MM.1S (cell line): ENCODE results near the gene ELMO3.
A peak's percentile ranks its signal among the peaks of the same experiment; 100 is the strongest.

Experiments
- DNase-seq: peaks from one replicate; pipeline ENCODE4 v3.0.0-alpha.2; 2015
- H2AFZ ChIP-seq: fragments of 300-600 bp; sonication (generic); 2 replicates; pipeline ENCODE4 v1.6.0; 2016; ENCODE audit warnings: antibody characterized with exemption, low read length
- H3F3A ChIP-seq: fragments of 300-600 bp; sonication (generic); 2 replicates; pipeline ENCODE4 v1.6.1; 2016; ENCODE audit warnings: mild to moderate bottlenecking, antibody characterized with exemption, low read length, moderate library complexity, mixed read lengths; ENCODE audit not compliant: insufficient read depth
- H3K27ac ChIP-seq: fragments of 300-600 bp; sonication (generic); 2 replicates; pipeline ENCODE4 v1.5.1; 2016; ENCODE audit warnings: mild to moderate bottlenecking, low read length
- H3K27me3 ChIP-seq: fragments of 300-600 bp; sonication (generic); replicated peaks from 2 replicates; pipeline ENCODE4 v1.6.0; 2016; ENCODE audit warnings: low read length; ENCODE audit not compliant: insufficient read depth
- H3K36me3 ChIP-seq: fragments of 300-600 bp; sonication (generic); replicated peaks from 2 replicates; pipeline ENCODE4 v1.6.1; 2016; ENCODE audit warnings: mild to moderate bottlenecking, low read length, mixed read lengths; ENCODE audit not compliant: insufficient read depth
- H3K4me1 ChIP-seq: fragments of 300-600 bp; sonication (generic); 2 replicates; pipeline ENCODE4 v1.6.1; 2016; ENCODE audit warnings: low read length, mixed read lengths
- H3K4me2 ChIP-seq: fragments of 300-600 bp; sonication (generic); 2 replicates; pipeline ENCODE4 v1.6.0; 2016; ENCODE audit warnings: low read depth, low read length
- H3K4me3 ChIP-seq: fragments of 300-600 bp; sonication (generic); 2 replicates; pipeline ENCODE4 v1.5.1; 2016; ENCODE audit warnings: low read length, mixed read lengths
- H3K79me2 ChIP-seq: fragments of 300-600 bp; sonication (generic); 2 replicates; pipeline ENCODE4 v1.6.1; 2016; ENCODE audit warnings: mixed run types, low read length, mixed read lengths
- H3K9ac ChIP-seq: fragments of 300-600 bp; sonication (generic); 2 replicates; pipeline ENCODE4 v1.6.1; 2016; ENCODE audit warnings: low read length, mixed read lengths
- H3K9me2 ChIP-seq: fragments of 300-600 bp; sonication (generic); replicated peaks from 2 replicates; pipeline ENCODE4 v1.6.1; 2016; ENCODE audit warnings: mild to moderate bottlenecking, low read length, mixed read lengths; ENCODE audit not compliant: insufficient read depth
- H3K9me3 ChIP-seq: fragments of 300-600 bp; sonication (generic); replicated peaks from 2 replicates; pipeline ENCODE4 v1.6.1; 2016; ENCODE audit warnings: mild to moderate bottlenecking, low read length, mixed read lengths; ENCODE audit not compliant: insufficient read depth
- H4K20me1 ChIP-seq: fragments of 300-600 bp; sonication (generic); 2 replicates; pipeline ENCODE4 v1.6.1; 2016; ENCODE audit warnings: mild to moderate bottlenecking, low read length, moderate library complexity, mixed read lengths; ENCODE audit not compliant: insufficient read depth
- EZH2 ChIP-seq: fragments of 300-600 bp; sonication (generic); optimal IDR thresholded peaks from 2 replicates; pipeline ENCODE3; 2017; ENCODE audit warnings: low read depth, mild to moderate bottlenecking, antibody characterized with exemption, low read length, mixed read lengths
- EZH2phosphoT487 ChIP-seq: fragments of 300-600 bp; sonication (generic); IDR thresholded peaks from 2 replicates; pipeline ENCODE4 v1.6.1; 2018; ENCODE audit warnings: antibody characterized with exemption, low read length
- TF ChIP-seq, protein P1 (sequence below): fragments of 300-600 bp; sonication (generic); IDR thresholded peaks from 2 replicates; pipeline ENCODE4 v1.5.1; 2016; ENCODE audit warnings: antibody characterized with exemption, low read length, mixed read lengths

The ELMO3 gene

DNA sequence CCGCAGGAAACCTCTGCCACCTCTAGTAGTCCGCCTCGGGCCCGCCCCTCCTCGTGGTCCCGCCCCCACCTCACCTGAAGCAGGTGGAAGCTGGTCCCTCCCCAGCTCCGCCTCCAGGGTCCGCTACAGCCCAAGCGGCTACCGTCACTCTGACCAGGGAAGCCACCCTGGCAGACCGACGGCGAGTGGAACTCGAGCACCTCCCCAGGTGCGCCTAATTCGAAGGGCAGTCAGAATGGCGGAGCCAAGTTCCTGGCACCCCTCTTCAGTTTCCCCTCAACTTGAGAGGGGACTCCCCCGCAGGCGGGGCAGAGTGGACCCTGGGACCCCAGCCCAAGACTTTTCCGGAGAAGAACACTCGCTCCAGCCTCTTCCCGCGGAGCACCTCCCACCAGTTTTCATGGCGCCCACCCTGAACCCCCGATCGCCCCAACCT, 47.8 kb downstream of the ELMO3 start:
- Histone ChIP-seq H3K27me3 (peaks cover 18% of the 10 kb centered on the region), H3K4me2 (peak overlapping the region; percentile 79), H3K4me3 (peak overlapping the region; percentile 93), H3K9me2 (no peaks in the 10 kb centered on the region), H3K36me3 (no peaks in the 10 kb centered on the region), H3K4me1 (peaks cover 36% of the 10 kb centered on the region), H3K9ac (peak overlapping the region; percentile 80), H3K79me2 (peaks cover 39% of the 10 kb centered on the region), H2AFZ (peak overlapping the region; percentile 71), H4K20me1 (no peaks in the 10 kb centered on the region), H3K27ac (peak overlapping the region; percentile 85), H3F3A (peaks cover 44% of the 10 kb centered on the region), H3K9me3 (no peaks in the 10 kb centered on the region)
- DNase-seq: peak; percentile 89
- TF ChIP-seq, protein P1, sequence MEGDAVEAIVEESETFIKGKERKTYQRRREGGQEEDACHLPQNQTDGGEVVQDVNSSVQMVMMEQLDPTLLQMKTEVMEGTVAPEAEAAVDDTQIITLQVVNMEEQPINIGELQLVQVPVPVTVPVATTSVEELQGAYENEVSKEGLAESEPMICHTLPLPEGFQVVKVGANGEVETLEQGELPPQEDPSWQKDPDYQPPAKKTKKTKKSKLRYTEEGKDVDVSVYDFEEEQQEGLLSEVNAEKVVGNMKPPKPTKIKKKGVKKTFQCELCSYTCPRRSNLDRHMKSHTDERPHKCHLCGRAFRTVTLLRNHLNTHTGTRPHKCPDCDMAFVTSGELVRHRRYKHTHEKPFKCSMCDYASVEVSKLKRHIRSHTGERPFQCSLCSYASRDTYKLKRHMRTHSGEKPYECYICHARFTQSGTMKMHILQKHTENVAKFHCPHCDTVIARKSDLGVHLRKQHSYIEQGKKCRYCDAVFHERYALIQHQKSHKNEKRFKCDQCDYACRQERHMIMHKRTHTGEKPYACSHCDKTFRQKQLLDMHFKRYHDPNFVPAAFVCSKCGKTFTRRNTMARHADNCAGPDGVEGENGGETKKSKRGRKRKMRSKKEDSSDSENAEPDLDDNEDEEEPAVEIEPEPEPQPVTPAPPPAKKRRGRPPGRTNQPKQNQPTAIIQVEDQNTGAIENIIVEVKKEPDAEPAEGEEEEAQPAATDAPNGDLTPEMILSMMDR: 0 out of 2 replicates have a peak, but pooled peaks have one; percentile 2
- no peak for TF ChIP-seq EZH2
- TF ChIP-seq EZH2phosphoT487: no peak

- Histone ChIP-seq H3K79me2 (peaks cover 32% of the 10 kb centered on the region), H3K4me2 (peak within 1 kb of the TSS; percentile 79), H3K36me3 (no peaks in the 10 kb centered on the region), H3K9me3 (no peaks in the 10 kb centered on the region), H3K27ac (peak within 1 kb of the TSS; percentile 85), H4K20me1 (no peaks in the 10 kb centered on the region), H2AFZ (peak within 1 kb of the TSS; percentile 94), H3K9me2 (no peaks in the 10 kb centered on the region), H3K4me1 (peaks cover 36% of the 10 kb centered on the region), H3F3A (peaks cover 44% of the 10 kb centered on the region), H3K4me3 (peak within 1 kb of the TSS; percentile 93), H3K27me3 (peaks cover 18% of the 10 kb centered on the region), H3K9ac (peak within 1 kb of the TSS; percentile 80)
- TF ChIP-seq EZH2 (no peak), EZH2phosphoT487 (no peak)
- TF ChIP-seq, protein P1: no peak
- DNase-seq: peak; percentile 98
Observed at GRCh38 chr16:67247192-67248072, 48.5 kb downstream of the ELMO3 start, which contains the start of gene FHOD1. Gene FHOD1 (minus strand): TSS chr16:67247481. CDS start chr16:67247410, 71 bp downstream.

- H3K9me3 ChIP-seq: no peaks in the 10 kb centered on the region
- peaks cover 44% of the 10 kb centered on the region for H3F3A ChIP-seq
- DNase-seq: peak; percentile 10
- H3K4me3 ChIP-seq: peak overlapping the region; percentile 93
- no peak for TF ChIP-seq EZH2
- TF ChIP-seq, protein P1: no peak
- no peak for TF ChIP-seq EZH2phosphoT487
- peaks cover 18% of the 10 kb centered on the region for H3K27me3 ChIP-seq
- no peaks in the 10 kb centered on the region for H3K9me2 ChIP-seq
- no peaks in the 10 kb centered on the region for H3K36me3 ChIP-seq
- peak overlapping the region; percentile 62; the same call in 1 of the 2 replicates for H3K9ac ChIP-seq
- H4K20me1 ChIP-seq: no peaks in the 10 kb centered on the region
- H3K4me1 ChIP-seq: peaks cover 36% of the 10 kb centered on the region
- H3K4me2 ChIP-seq: peak overlapping the region; percentile 79
- H3K79me2 ChIP-seq: peaks cover 28% of the 10 kb centered on the region
- H2AFZ ChIP-seq: peak overlapping the region; percentile 94
- no peak overlapping the region for H3K27ac ChIP-seq
Observed at GRCh38 chr16:67248073-67248400, 49.1 kb downstream of the ELMO3 start.
